Endothelial cell of umbilical vein (primary cell): Measurements from ENCODE around the gene MMP26. TPM values are rescaled to one million over a fixed set of nuclear protein-coding genes. Genes with fewer than 3 reads are reported as not detected.

ENCODE experiments used
- BruUV-seq: library from RNA; stranded (reverse); fragments of 400-500 nt; replicated peaks from 2 replicates; lab custom pipeline; 2021; lab: Mats Ljungman, UMichigan
- CTCF ChIA-PET: fragments of 300-600, 350-600 bp; sonication (Branson Sonifier 250); formaldehyde crosslinking; loops from one replicate; lab custom pipeline; 2021; ENCODE audit warnings: antibody characterized with exemption, inconsistent platforms; lab: Charles Lee
- POLR2A ChIA-PET: fragments of 300-600, 350-600 bp; sonication (Branson Sonifier 250); formaldehyde crosslinking; loops from one replicate; lab custom pipeline; 2021; ENCODE audit warnings: antibody characterized with exemption, inconsistent platforms; lab: Charles Lee
- DNase-seq: peaks from one replicate; pipeline ENCODE4 v3.0.0-alpha.2; 2011; ENCODE audit warnings: low read depth, low spot score
- FAIRE-seq: peaks from 2 replicates; lab custom pipeline; 2011; peaks lifted over from hg19 to GRCh38; lab: Jason Lieb, UNC
- H2AFZ ChIP-seq: 2 replicates; pipeline ENCODE4 v1.6.0; 2012; ENCODE audit warnings: low read depth, low read length, control low read depth, inconsistent platforms
- H3K27ac ChIP-seq: 2 replicates; pipeline ENCODE4 v1.5.1; 2011; ENCODE audit warnings: low read depth, mild to moderate bottlenecking, control low read depth, low read length, moderate library complexity; ENCODE audit not compliant: insufficient read depth
- H3K27me3 ChIP-seq, 2 experiments: 2 replicates each; pipeline versions ENCODE4 v1.6.0 to v1.6.1; 2011; ENCODE audit warnings: low read length in 2 of 2, mixed read lengths in 1 of 2; ENCODE audit not compliant: control insufficient read depth in 2 of 2, insufficient read depth in 2 of 2
- H3K36me3 ChIP-seq, 2 experiments: 2 replicates in 1 of 2; 3 replicates in 1 of 2; pipeline ENCODE4 v1.5.1; 2011; ENCODE audit warnings: low read length in 2 of 2, mild to moderate bottlenecking in 1 of 2, moderate library complexity in 1 of 2; ENCODE audit not compliant: control insufficient read depth in 2 of 2, insufficient read depth in 2 of 2; ENCODE audit errors: extremely low read depth in 1 of 2
- H3K4me1 ChIP-seq: 3 replicates; pipeline ENCODE4 v1.5.1; 2011; ENCODE audit warnings: mild to moderate bottlenecking, low read length; ENCODE audit not compliant: control insufficient read depth, insufficient read depth; ENCODE audit errors: extremely low read depth
- H3K4me2 ChIP-seq: 2 replicates; pipeline ENCODE4 v1.6.1; 2011; ENCODE audit warnings: low read length, control low read depth, mixed read lengths; ENCODE audit not compliant: insufficient read depth
- H3K4me3 ChIP-seq, 3 experiments: fragments of 200-600 bp in 1 of 3; sonication (generic), shearing (Covaris generic) in 1 of 3; replicated peaks in 1 of 3; 2 replicates each; pipeline ENCODE4 v1.5.1; 2011 to 2016; ENCODE audit warnings: control low read depth in 3 of 3, low read length in 3 of 3, mild to moderate bottlenecking in 2 of 3, inconsistent platforms in 1 of 3, low read depth in 1 of 3, moderate library complexity in 1 of 3; ENCODE audit not compliant: insufficient read depth in 1 of 3
- H3K79me2 ChIP-seq: 2 replicates; pipeline ENCODE4 v1.6.0; 2012; ENCODE audit warnings: low read length, inconsistent platforms; ENCODE audit not compliant: control insufficient read depth, insufficient read depth
- H3K9ac ChIP-seq: replicated peaks from 2 replicates; pipeline ENCODE3; 2011; ENCODE audit warnings: low read length, control low read depth; ENCODE audit not compliant: insufficient read depth; ENCODE audit errors: extremely low read depth
- H3K9me1 ChIP-seq: replicated peaks from 3 replicates; pipeline ENCODE4 v1.6.0; 2011; ENCODE audit warnings: mild to moderate bottlenecking, low read length; ENCODE audit not compliant: control insufficient read depth, insufficient read depth; ENCODE audit errors: extremely low read depth
- H3K9me3 ChIP-seq: replicated peaks from 2 replicates; pipeline ENCODE4 v1.5.1; 2012; ENCODE audit warnings: low read length, inconsistent platforms; ENCODE audit not compliant: control insufficient read depth, insufficient read depth
- H4K20me1 ChIP-seq: replicated peaks from 2 replicates; pipeline ENCODE3; 2011; ENCODE audit warnings: mild to moderate bottlenecking, low read length; ENCODE audit not compliant: control insufficient read depth, insufficient read depth; ENCODE audit errors: extremely low read depth
- CTCF ChIP-seq, 2 donors: IDR thresholded peaks; 1 replicate in 1 of 2; 2 replicates in 1 of 2; pipeline ENCODE4 v1.5.1; 2011; ENCODE audit warnings: low read length in 2 of 2, mild to moderate bottlenecking in 2 of 2, moderate library complexity in 2 of 2, control low read depth in 1 of 2, inconsistent platforms in 1 of 2, low read depth in 1 of 2; ENCODE audit not compliant: insufficient read depth in 1 of 2; ENCODE audit errors: extremely low read depth in 1 of 2
- EZH2 ChIP-seq: IDR thresholded peaks from 2 replicates; pipeline ENCODE4 v1.6.1; 2012; ENCODE audit warnings: borderline replicate concordance, low read depth, mild to moderate bottlenecking, moderate library complexity, low read length, inconsistent platforms; ENCODE audit not compliant: severe bottlenecking
- FOS ChIP-seq: IDR thresholded peaks from 2 replicates; pipeline ENCODE4 v1.6.1; 2011; ENCODE audit warnings: mild to moderate bottlenecking, low read length, moderate library complexity, borderline replicate concordance; ENCODE audit not compliant: insufficient read depth
- GATA2 ChIP-seq: IDR thresholded peaks from 2 replicates; pipeline ENCODE4 v1.7.0; 2011; ENCODE audit warnings: low read depth, mild to moderate bottlenecking, moderate library complexity, mixed read lengths, low read length; ENCODE audit not compliant: insufficient read length, insufficient read depth
- JUN ChIP-seq: IDR thresholded peaks from 2 replicates; pipeline ENCODE4 v1.6.1; 2011; ENCODE audit warnings: borderline replicate concordance, low read depth; ENCODE audit not compliant: insufficient read length, insufficient read depth
- MAX ChIP-seq: IDR thresholded peaks from 2 replicates; pipeline ENCODE4 v1.6.1; 2011; ENCODE audit not compliant: insufficient read depth, insufficient read length
- MYC ChIP-seq: IDR thresholded peaks from one replicate; pipeline ENCODE4 v1.6.1; 2011; ENCODE audit warnings: mild to moderate bottlenecking, low read depth, low read length
- POLR2A ChIP-seq: IDR thresholded peaks from 2 replicates; pipeline ENCODE4 v1.6.1; 2012; ENCODE audit warnings: low read depth, mild to moderate bottlenecking, control low read depth, low read length
- POLR2AphosphoS5 ChIP-seq: IDR thresholded peaks from 2 replicates; pipeline ENCODE4 v1.6.1; 2012; ENCODE audit warnings: low read depth, mild to moderate bottlenecking, control low read depth, low read length, moderate library complexity; ENCODE audit not compliant: insufficient read depth
- dilution Hi-C: fragments of 300-500 bp; cut with MboI; formaldehyde crosslinking; loops from one replicate; pipeline ENCODE4 v1.15.0; 2019; ENCODE audit warnings: low sequenced_read_pairs; ENCODE audit not compliant: extremely low pct_ligation_motif_present
- intact Hi-C: fragments of 100-400 bp; cut with micrococcal nuclease; formaldehyde crosslinking; loops from one replicate; pipeline ENCODE4 v1.10.0; 2022
- polyA plus RNA-seq, 4 experiments: library from polyadenylated mRNA; depleted of rRNA in 3 of 4; stranded (reverse) in 3 of 4; unstranded in 1 of 4; fragments of >200 nt; gene quantifications; 2 replicates each; pipeline versions ENCODE4 v1.2.1 to v1.2.3, GENCODE V29; 2011 to 2012; ENCODE audit warnings: missing spikeins in 1 of 4
- total RNA-seq: library from RNA; stranded (reverse); gene quantifications from 2 replicates; pipeline ENCODE4 v1.2.3, GENCODE V29; 2021

MMP26 gene
- total and polyA plus RNA-seq, 2 donors (not counting 3 experiments of a cell fraction or from before 2014, with no cell fraction given) = not detected

- no peak overlapping the region for H3K4me3 ChIP-seq
- dilution Hi-C loops (no loop called here), intact Hi-C loops (no loop called here)
- ChIA-PET CTCF (no interaction called here), POLR2A (no interaction called here)
- no peaks in the 10 kb centered on the region for H3K9me1 ChIP-seq
- H3K27me3 ChIP-seq = no peaks in the 10 kb centered on the region
- no peak overlapping the region for H3K27ac ChIP-seq
- H3K36me3 ChIP-seq = no peaks in the 10 kb centered on the region
- H3K4me2 ChIP-seq = no peak overlapping the region
- no peak for TF ChIP-seq GATA2
- no peak for TF ChIP-seq POLR2A
- TF ChIP-seq EZH2 = no peak
- no peak for TF ChIP-seq FOS
- TF ChIP-seq MYC = no peak
- no peak for TF ChIP-seq CTCF (IDR thresholded peaks at IDR 0.05; ENCODE audit: extremely low read depth in 1 of 2, insufficient read depth in 1 of 2, low read depth in 1 of 2, low read length in 2 of 2)
- no peak for TF ChIP-seq JUN
- no peak for TF ChIP-seq MAX
- no peak for TF ChIP-seq POLR2AphosphoS5
- H4K20me1 ChIP-seq = no peaks in the 10 kb centered on the region
- DNase-seq (no peak), FAIRE-seq (no peak)
- BruUV-seq = no TSS peak
- H3K79me2 ChIP-seq = no peaks in the 10 kb centered on the region
- H3K4me1 ChIP-seq = no peaks in the 10 kb centered on the region
- no peak overlapping the region for H2AFZ ChIP-seq
- H3K9ac ChIP-seq = no peak overlapping the region
- H3K9me3 ChIP-seq = no peaks in the 10 kb centered on the region
Observed at GRCh38 chr11:4664183-4664582, 40.4 kb upstream of the MMP26 start.
